Pancreas (tissue), 10 donors: ENCODE data around the gene EPB41L3. TPM values are rescaled to one million over a fixed set of nuclear protein-coding genes. Genes with fewer than 3 reads are reported as not detected.

Experiments used
- ATAC-seq, 4 donors: fragments of 200-7000 bp; cut with Tn5 transposase; one replicate each; pipeline versions ENCODE4 v1.8.0 to v1.9.1; 2020; ENCODE audit warnings: mild to moderate bottlenecking in 4 of 4, moderate library complexity in 4 of 4
- DNase-seq, 6 donors: peaks; one replicate each; pipeline ENCODE4 v3.0.0-alpha.2; 2020
- FAIRE-seq: peaks from 2 replicates; lab custom pipeline; 2012; peaks lifted over from hg19 to GRCh38; lab: Jason Lieb, UNC
- H3K27ac ChIP-seq, 4 donors: fragments of 200-600 bp; sonication (generic); 1 replicate in 3 of 4; 2 replicates in 1 of 4; pipeline versions ENCODE4 v1.5.0 to v1.8.0; 2020
- H3K27me3 ChIP-seq, 4 donors: fragments of 200-600 bp; one replicate each; pipeline ENCODE4 v1.8.0; 2021
- H3K36me3 ChIP-seq, 3 donors: fragments of 200-600 bp; sonication (generic) in 1 of 3; one replicate each; pipeline versions ENCODE4 v1.5.0 to v1.8.0; 2020 to 2021
- H3K4me1 ChIP-seq, 3 donors: fragments of 200-600 bp; one replicate each; pipeline ENCODE4 v1.8.0; 2021
- H3K4me3 ChIP-seq, 4 donors: fragments of 200-600 bp; sonication (generic) in 2 of 4; one replicate each; pipeline versions ENCODE4 v1.5.0 to v1.8.0; 2020 to 2021
- H3K9me3 ChIP-seq, 4 donors: fragments of 200-600 bp; one replicate each; pipeline ENCODE4 v1.8.0; 2021
- CTCF ChIP-seq, 4 donors: fragments of 200-600 bp; sonication (generic) in 3 of 4; IDR thresholded peaks; one replicate each; pipeline versions ENCODE4 v1.5.0 to v1.8.0; 2021; ENCODE audit warnings: antibody characterized with exemption in 4 of 4
- WGBS, 2 donors: extraction: QIAGEN DNeasy Blood & Tissue Kit; methylation state at CpG; one replicate each; pipeline ENCODE4 v1.1.7; 2013; 5-methylcytosine and 5-hydroxymethylcytosine counted together
- intact Hi-C, 3 donors: fragments of 100-400 bp; cut with DNase I; formaldehyde crosslinking; loops; one replicate each; pipeline versions ENCODE4 v1.11.1 to v1.14.2; 2022
- polyA plus RNA-seq, 2 donors: library from polyadenylated mRNA; stranded (reverse); fragments of 200-250 nt; gene quantifications; one replicate each; pipeline ENCODE4 v1.2.3, GENCODE V29; 2013
- total RNA-seq, 6 donors: library from RNA; stranded (reverse); fragmentation: NEBNext Ultra II Directional in 4 of 6; extraction: Animal tissue kit (Norgen Biotek cat#: 25700) in 4 of 6; gene quantifications; one replicate each; pipeline versions ENCODE4 v1.2.1 to v1.2.4, GENCODE V29; 2021 to 2023
- donor health status: healthy with polysubstance abuse.
- donor health status: DM: no; HTN: no; CAD: no; lungs with moderate emphysema.
- donor health status: DM: no; HTN: no; CAD: no.
- donor health status: control.
- donor health status: control.
- donor health status: Bipolar disorder and iron deficiency.
- donor health status: DM: yes; HTN: yes; CAD: no.
- donor health status: DM: no; HTN: no; CAD: no.
- donor health status: DM: no; HTN: no; CAD: no.
- donor health status: DM: yes; HTN: yes; CAD: no.

Gene EPB41L3
- total and polyA plus RNA-seq, 8 donors: 3.8 to 18.3 (median 11.1) TPM

GRCh38 chr18:5350636-5351035, 193.2 kb downstream of the EPB41L3 start:
- FAIRE-seq (no peak), ATAC-seq (no peak), DNase-seq (no peak)
- no peaks in the 10 kb centered on the region for H3K9me3 ChIP-seq
- no peaks in the 10 kb centered on the region for H3K27me3 ChIP-seq
- intact Hi-C loops: no loop called here
- H3K36me3 ChIP-seq: no peaks in the 10 kb centered on the region
- no peak overlapping the region for H3K27ac ChIP-seq
- H3K4me1 ChIP-seq: no peaks in the 10 kb centered on the region
- no peak for TF ChIP-seq CTCF (IDR thresholded peaks at IDR 0.05)
- WGBS, 2 donors: 74% methylated on average over 2 of the region's 2 CpGs
- no peak overlapping the region for H3K4me3 ChIP-seq

Other genes with a start within 250 kb of the EPB41L3 start
- 1 to 10 TPM; 4.8 to 7.9 (median 6.8) TPM for gene ZBTB14, start 248.3 kb downstream of the EPB41L3 start, total RNA-seq
- gene ZBTB14, start 248.3 kb downstream of the EPB41L3 start, polyA plus RNA-seq: 1 to 10 TPM; 3.6 to 7.7 TPM